HG03103 (cell line): ENCODE measurements around the gene HSD11B1.
"Not testable (repeated sequence)": the region's sequence is repeated elsewhere in the genome, so short reads cannot be mapped to it uniquely, and the experiment has no call there.

Experiments used
- ATAC-seq: cut with Tn5 transposase; IDR thresholded peaks from one replicate; pipeline ENCODE4 v1.9.1; 2021; ENCODE audit warnings: low read depth; ENCODE audit not compliant: unreplicated experiment

Gene HSD11B1

GRCh38 chr1:209689477-209689876, 15.2 kb upstream of the HSD11B1 start:
- ATAC-seq: no peak

GRCh38 chr1:209691237-209691636, 13.4 kb upstream of the HSD11B1 start:
- ATAC-seq: no peak

- no peak for ATAC-seq
Observed at GRCh38 chr1:209692296-209692695, 12.3 kb upstream of the HSD11B1 start.

GRCh38 chr1:209692745-209693504, 11.7 kb upstream of the HSD11B1 start:
- no peak for ATAC-seq

GRCh38 chr1:209696673-209697072, 8.0 kb upstream of the HSD11B1 start:
- no peak for ATAC-seq

GRCh38 chr1:209697126-209697525, 7.5 kb upstream of the HSD11B1 start:
- no peak for ATAC-seq

- ATAC-seq: not testable (repeated sequence)
Observed at GRCh38 chr1:209700686-209701085, 4.0 kb upstream of the HSD11B1 start.

GRCh38 chr1:209702832-209703231, 1.8 kb upstream of the HSD11B1 start:
- ATAC-seq: no peak

- ATAC-seq: no peak
Observed at GRCh38 chr1:209703834-209704504, 677 bp upstream of the HSD11B1 start.

GRCh38 chr1:209705033-209705598, 470 bp downstream of the HSD11B1 start:
- ATAC-seq: no peak

- ATAC-seq: no peak
Observed at GRCh38 chr1:209706622-209707021, 2.0 kb downstream of the HSD11B1 start.

GRCh38 chr1:209707308-209707707, 2.7 kb downstream of the HSD11B1 start:
- ATAC-seq: no peak

GRCh38 chr1:209708297-209708696, 3.7 kb downstream of the HSD11B1 start:
- ATAC-seq: no peak

GRCh38 chr1:209710093-209710492, 5.4 kb downstream of the HSD11B1 start:
- no peak for ATAC-seq

GRCh38 chr1:209710847-209711246, 6.2 kb downstream of the HSD11B1 start:
- no peak for ATAC-seq

GRCh38 chr1:209714338-209714737, 9.7 kb downstream of the HSD11B1 start:
- ATAC-seq: no peak

GRCh38 chr1:209715314-209715713, 10.7 kb downstream of the HSD11B1 start:
- ATAC-seq: no peak

- no peak for ATAC-seq
Observed at GRCh38 chr1:209717818-209718217, 13.2 kb downstream of the HSD11B1 start.

GRCh38 chr1:209720326-209720725, 15.7 kb downstream of the HSD11B1 start:
- ATAC-seq: no peak

- no peak for ATAC-seq
Observed at GRCh38 chr1:209720826-209721225, 16.2 kb downstream of the HSD11B1 start.

- no peak for ATAC-seq
Observed at GRCh38 chr1:209721323-209721722, 16.7 kb downstream of the HSD11B1 start.

GRCh38 chr1:209723265-209723664, 18.6 kb downstream of the HSD11B1 start:
- ATAC-seq: no peak
